HUES64 (cell line): ENCODE measurements around the gene DNM3.

ENCODE experiments used
- H3K27ac ChIP-seq: 2 replicates; pipeline ENCODE4 v1.7.0; 2013; ENCODE audit warnings: low read depth, low read length, inconsistent platforms
- H3K27me3 ChIP-seq: 2 replicates; pipeline ENCODE4 v1.6.1; 2013; ENCODE audit warnings: mild to moderate bottlenecking, low read length; ENCODE audit not compliant: insufficient read depth
- H3K36me3 ChIP-seq: 2 replicates; pipeline ENCODE4 v1.6.1; 2013; ENCODE audit warnings: mild to moderate bottlenecking, low read length; ENCODE audit not compliant: insufficient read depth
- H3K4me1 ChIP-seq: 2 replicates; pipeline ENCODE4 v1.6.1; 2013; ENCODE audit warnings: mild to moderate bottlenecking, low read length, moderate library complexity; ENCODE audit not compliant: insufficient read depth
- H3K4me3 ChIP-seq: 2 replicates; pipeline ENCODE4 v1.5.1; 2013; ENCODE audit warnings: mild to moderate bottlenecking, low read length, moderate library complexity
- H3K9ac ChIP-seq: 2 replicates; pipeline ENCODE4 v1.6.1; 2013; ENCODE audit warnings: mild to moderate bottlenecking, low read depth, low read length
- H3K9me3 ChIP-seq: 2 replicates; pipeline ENCODE4 v1.6.1; 2013; ENCODE audit warnings: low read depth, low read length; ENCODE audit not compliant: insufficient read depth
- WGBS: fragments of 150-250, 120-280 bp; methylation state at CpG from one replicate; pipeline ENCODE4 v1.1.7; 2013; ENCODE audit warnings: missing lambda C conversion rate; 5-methylcytosine and 5-hydroxymethylcytosine counted together

DNM3 gene

GRCh38 chr1:172450524-172450885 is 609.2 kb downstream of the DNM3 start:
- Histone ChIP-seq H3K27me3 (no peaks in the 10 kb centered on the region), H3K4me1 (peaks cover 3% of the 10 kb centered on the region; the same call in 1 of the 2 replicates), H3K4me3 (no peak overlapping the region), H3K9ac (no peak overlapping the region), H3K36me3 (no peaks in the 10 kb centered on the region), H3K27ac (no peak overlapping the region), H3K9me3 (no peaks in the 10 kb centered on the region)
- 83% methylated on average over 7 of the region's 7 CpGs for WGBS

GRCh38 chr1:172451002-172451443 is 609.7 kb downstream of the DNM3 start:
- Histone ChIP-seq H3K27ac (no peak overlapping the region), H3K9ac (no peak overlapping the region), H3K36me3 (no peaks in the 10 kb centered on the region), H3K9me3 (no peaks in the 10 kb centered on the region), H3K27me3 (no peaks in the 10 kb centered on the region), H3K4me3 (no peak overlapping the region), H3K4me1 (peaks cover 3% of the 10 kb centered on the region; the same call in 1 of the 2 replicates)
- 97% methylated on average over 2 of the region's 2 CpGs for WGBS

- Histone ChIP-seq H3K4me3 (no peak overlapping the region), H3K27ac (no peak overlapping the region), H3K9me3 (no peaks in the 10 kb centered on the region), H3K36me3 (no peaks in the 10 kb centered on the region), H3K4me1 (peaks cover 3% of the 10 kb centered on the region; the same call in 1 of the 2 replicates), H3K9ac (no peak overlapping the region), H3K27me3 (no peaks in the 10 kb centered on the region)
- WGBS, result 83% methylated on average over 7 of the region's 7 CpGs
These were observed 611.3 kb downstream of the DNM3 start for GRCh38 chr1:172452536-172453152.

GRCh38 chr1:172453153-172453545 is 611.9 kb downstream of the DNM3 start:
- 95% methylated on average over 3 of the region's 6 CpGs for WGBS
- Histone ChIP-seq H3K9me3 (no peaks in the 10 kb centered on the region), H3K27ac (no peak overlapping the region), H3K9ac (no peak overlapping the region), H3K4me1 (peaks cover 3% of the 10 kb centered on the region; the same call in 1 of the 2 replicates), H3K4me3 (no peak overlapping the region), H3K27me3 (no peaks in the 10 kb centered on the region), H3K36me3 (no peaks in the 10 kb centered on the region)

- WGBS, result no CpG with 5 or more reads among the region's 1 CpG
- Histone ChIP-seq H3K36me3 (no peaks in the 10 kb centered on the region), H3K4me1 (peaks cover 3% of the 10 kb centered on the region; the same call in 1 of the 2 replicates), H3K27ac (no peak overlapping the region), H3K27me3 (no peaks in the 10 kb centered on the region), H3K9ac (no peak overlapping the region), H3K9me3 (no peaks in the 10 kb centered on the region), H3K4me3 (no peak overlapping the region)
These were observed 612.3 kb downstream of the DNM3 start for GRCh38 chr1:172453607-172454006.

GRCh38 chr1:172455451-172455850 is 614.2 kb downstream of the DNM3 start:
- Histone ChIP-seq H3K36me3 (no peaks in the 10 kb centered on the region), H3K9me3 (no peaks in the 10 kb centered on the region), H3K4me3 (no peak overlapping the region), H3K27me3 (no peaks in the 10 kb centered on the region), H3K9ac (no peak overlapping the region), H3K27ac (no peak overlapping the region), H3K4me1 (peaks cover 3% of the 10 kb centered on the region)
- 87% methylated on average over 1 of the region's 1 CpG for WGBS

- H3K27me3 ChIP-seq, result no peaks in the 10 kb centered on the region
- no peak overlapping the region for H3K9ac ChIP-seq
- no peak overlapping the region for H3K4me3 ChIP-seq
- WGBS, result 94% methylated on average over 5 of the region's 5 CpGs
- H3K36me3 ChIP-seq, result no peaks in the 10 kb centered on the region
- peaks cover 12% of the 10 kb centered on the region for H3K4me1 ChIP-seq
- H3K9me3 ChIP-seq, result no peaks in the 10 kb centered on the region
- no peak overlapping the region for H3K27ac ChIP-seq
These were observed 615.1 kb downstream of the DNM3 start for GRCh38 chr1:172456344-172456769.

- H3K27me3 ChIP-seq, result no peaks in the 10 kb centered on the region
- no peaks in the 10 kb centered on the region for H3K9me3 ChIP-seq
- H3K36me3 ChIP-seq, result no peaks in the 10 kb centered on the region
- H3K9ac ChIP-seq, result no peak overlapping the region
- no peak overlapping the region for H3K4me3 ChIP-seq
- H3K27ac ChIP-seq, result no peak overlapping the region
- WGBS, result 100% methylated on average over 1 of the region's 1 CpG
- peaks cover 19% of the 10 kb centered on the region for H3K4me1 ChIP-seq
These were observed 616.3 kb downstream of the DNM3 start for GRCh38 chr1:172457479-172458130.

GRCh38 chr1:172460177-172460576 is 618.9 kb downstream of the DNM3 start:
- Histone ChIP-seq H3K27me3 (no peaks in the 10 kb centered on the region), H3K9me3 (no peaks in the 10 kb centered on the region), H3K36me3 (no peaks in the 10 kb centered on the region), H3K4me3 (no peak overlapping the region), H3K4me1 (peaks cover 19% of the 10 kb centered on the region), H3K9ac (no peak overlapping the region), H3K27ac (no peak overlapping the region)
- no CpG with 5 or more reads among the region's 1 CpG for WGBS

- H3K36me3 ChIP-seq, result no peaks in the 10 kb centered on the region
- no peak overlapping the region for H3K27ac ChIP-seq
- H3K4me3 ChIP-seq, result no peak overlapping the region
- H3K9ac ChIP-seq, result no peak overlapping the region
- 100% methylated on average over 1 of the region's 1 CpG for WGBS
- no peaks in the 10 kb centered on the region for H3K9me3 ChIP-seq
- H3K27me3 ChIP-seq, result no peaks in the 10 kb centered on the region
- peaks cover 19% of the 10 kb centered on the region for H3K4me1 ChIP-seq
These were observed 619.6 kb downstream of the DNM3 start for GRCh38 chr1:172460887-172461315.
